GM21619 (cell line): ENCODE measurements around the gene STPG1.

Experiments used
- ATAC-seq: cut with Tn5 transposase; IDR thresholded peaks from one replicate; pipeline ENCODE4 v1.9.1; 2021; ENCODE audit not compliant: unreplicated experiment

STPG1 gene

DNA sequence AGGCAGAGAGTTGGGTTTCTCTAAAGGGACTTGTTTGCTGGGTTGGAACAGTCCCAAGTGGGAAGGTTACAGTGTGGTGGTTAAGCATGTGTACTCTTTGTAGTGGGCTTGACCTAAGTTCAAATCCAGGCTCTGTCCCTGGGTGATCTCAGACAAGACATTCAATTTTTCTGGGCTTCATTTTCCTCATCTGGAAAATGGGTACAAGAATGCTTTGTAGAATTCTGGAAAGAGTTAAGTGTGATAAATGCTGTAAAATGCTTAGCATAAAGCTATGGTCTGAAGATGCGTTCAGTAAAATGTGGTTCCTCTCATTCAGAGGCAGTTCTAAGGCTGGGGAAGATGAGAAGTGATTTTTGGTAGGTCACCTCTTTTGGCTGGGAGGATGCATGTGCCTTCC is 93.6 kb downstream of the STPG1 start:
- no peak for ATAC-seq

DNA sequence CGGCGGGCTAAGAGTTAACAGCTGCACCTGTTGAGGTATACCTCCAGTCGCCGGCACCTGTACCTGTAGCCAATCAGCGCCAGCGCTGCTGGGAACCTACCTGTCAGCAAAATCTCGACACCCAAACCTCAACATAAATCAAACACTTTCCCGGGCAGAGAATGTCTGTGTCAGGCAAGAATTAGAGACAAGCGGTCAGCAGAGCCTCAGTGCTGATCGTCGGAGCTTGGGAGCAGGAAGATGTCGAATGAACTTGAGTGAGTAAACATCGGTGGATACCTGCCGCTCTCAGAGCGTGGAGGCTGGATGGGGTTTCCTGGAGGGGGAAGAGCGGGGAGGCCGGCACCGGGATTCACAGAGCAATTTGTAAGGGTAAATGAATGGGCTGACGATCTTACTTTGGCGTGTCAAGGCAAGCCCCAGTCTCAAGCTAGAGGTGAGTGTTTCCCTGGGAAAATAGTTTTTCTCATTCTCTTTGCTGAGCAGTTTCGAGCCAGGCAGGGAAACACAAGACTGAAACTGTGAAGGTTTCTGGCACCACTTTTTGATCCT is 94.2 kb downstream of the STPG1 start, which contains the start of gene GRHL3:
Gene GRHL3 (plus strand): TSS at position 46 of the 552 bp plus-strand sequence. CDS start 195 bp downstream, at position 241.
- no peak for ATAC-seq

DNA sequence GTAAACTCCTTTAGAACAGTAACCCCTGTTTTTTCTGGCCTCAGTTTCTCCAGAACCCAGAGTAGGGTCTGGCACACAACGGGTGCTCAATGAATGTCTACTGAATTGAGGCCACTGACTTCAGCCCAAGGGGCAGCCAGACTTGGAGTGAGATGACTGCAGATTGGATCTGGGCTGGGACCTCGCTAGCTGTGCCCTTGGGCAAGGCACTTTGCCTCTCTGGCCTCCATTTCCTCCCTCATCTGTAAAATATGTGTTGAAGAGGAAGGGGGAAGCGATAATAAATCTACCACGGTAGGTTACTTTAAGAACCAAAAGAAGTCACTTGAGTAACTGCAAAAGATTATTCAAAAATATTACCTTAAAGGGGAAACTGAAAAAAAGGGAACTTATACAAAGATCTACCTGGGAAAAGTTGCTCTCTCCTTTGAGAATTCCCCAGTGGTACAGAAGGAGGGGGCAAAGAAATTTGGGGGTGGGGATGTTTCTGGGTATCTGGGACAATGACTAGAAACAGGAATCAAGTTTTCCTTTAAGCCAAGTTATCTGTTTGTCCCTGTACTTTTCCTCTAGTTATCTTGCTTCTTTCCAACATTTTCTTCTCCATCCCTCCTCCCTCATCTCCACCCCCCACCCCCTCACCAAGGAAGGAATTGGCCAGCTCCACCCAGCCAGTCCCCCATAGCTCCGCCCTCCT is 94.8 kb downstream of the STPG1 start:
- no peak for ATAC-seq

DNA sequence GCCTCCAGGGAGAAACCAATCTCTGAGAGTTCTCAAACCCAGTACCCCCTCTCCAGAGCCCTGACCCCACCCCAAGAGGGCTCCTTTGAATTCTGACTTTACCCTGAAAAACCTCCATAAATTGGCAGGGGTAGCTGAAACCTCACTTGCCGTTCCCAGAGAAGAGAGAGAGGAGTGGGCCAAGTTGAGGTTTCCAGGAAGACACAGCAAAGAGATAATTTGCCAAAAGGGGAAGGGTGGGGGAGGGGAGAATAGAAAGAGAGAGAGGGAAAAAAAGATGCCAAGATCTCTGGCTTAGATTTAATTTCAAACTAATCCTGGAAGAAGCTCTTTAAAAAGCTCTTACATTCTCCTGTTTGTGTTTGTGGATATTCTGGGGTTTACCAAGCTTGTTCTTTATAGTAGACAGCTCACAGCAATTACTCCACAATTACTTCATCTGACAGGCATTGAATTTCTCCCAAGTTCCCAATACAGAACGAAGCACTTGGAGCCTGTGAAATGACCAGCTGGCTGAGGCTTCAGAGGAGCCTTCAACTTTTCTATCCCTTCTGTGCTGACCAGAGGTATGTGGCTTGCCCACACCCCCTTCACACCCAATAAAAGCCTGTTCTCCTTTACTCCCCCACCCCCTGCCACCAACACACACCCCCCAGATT is 95.5 kb downstream of the STPG1 start:
- no peak for ATAC-seq

DNA sequence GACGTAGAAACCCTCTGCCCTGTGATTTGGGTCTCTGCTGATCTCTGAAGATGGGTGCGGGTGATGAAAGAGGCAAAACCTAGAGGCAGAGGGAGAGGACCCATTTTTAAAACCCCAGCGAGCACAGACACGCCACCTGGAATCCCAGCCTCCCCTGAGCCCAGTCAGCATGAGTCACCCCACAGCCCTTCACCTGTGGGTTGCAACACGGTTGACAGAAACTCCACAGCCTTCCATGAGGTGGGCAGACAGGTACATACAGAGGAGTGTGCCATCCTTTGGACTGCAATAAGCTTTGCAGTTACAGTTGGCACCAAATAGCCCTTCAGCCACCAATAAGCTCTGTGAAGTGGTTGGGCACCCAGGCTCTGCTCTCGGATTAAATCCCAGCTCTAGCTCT is 96.5 kb downstream of the STPG1 start:
- ATAC-seq, result no peak

DNA sequence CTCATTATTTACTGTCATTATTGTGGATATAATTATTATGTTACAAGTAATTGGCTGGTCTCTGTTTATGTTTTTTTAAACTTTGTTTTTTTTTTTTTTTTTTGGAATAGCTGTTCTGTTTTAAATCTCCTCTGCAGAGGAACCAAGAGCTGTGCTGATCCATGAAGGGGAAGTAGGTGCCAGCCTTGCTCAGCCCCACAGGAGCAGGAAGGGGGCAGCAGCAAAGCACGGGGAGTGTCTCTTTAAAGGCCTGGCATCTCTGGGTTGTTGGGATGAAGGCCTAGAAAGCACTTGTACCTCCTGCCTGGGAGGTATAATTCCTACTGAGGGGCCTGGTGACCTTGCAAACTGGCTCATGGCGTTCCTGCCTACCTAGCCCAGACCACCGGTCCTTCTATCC is 96.9 kb downstream of the STPG1 start:
- no peak for ATAC-seq

DNA sequence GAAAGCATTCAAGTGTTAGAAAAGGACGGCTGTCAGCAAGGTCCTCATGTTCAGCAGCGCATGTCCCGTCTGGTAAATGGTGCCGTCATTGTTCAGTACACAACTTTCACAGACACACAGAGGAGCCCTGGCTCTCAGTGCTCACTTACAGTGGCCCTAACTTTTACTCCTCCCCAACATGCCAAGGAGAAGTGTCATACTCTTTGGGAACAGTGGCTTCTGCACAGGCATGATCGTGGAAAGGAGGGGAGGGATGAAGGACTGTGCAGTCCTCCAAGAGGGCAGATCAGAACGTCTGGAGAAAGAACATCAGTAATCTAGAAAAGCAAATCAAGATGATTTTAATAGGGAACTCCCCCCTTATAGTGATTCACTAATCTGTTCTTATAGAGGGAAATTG is 98.2 kb downstream of the STPG1 start:
- no peak for ATAC-seq

DNA sequence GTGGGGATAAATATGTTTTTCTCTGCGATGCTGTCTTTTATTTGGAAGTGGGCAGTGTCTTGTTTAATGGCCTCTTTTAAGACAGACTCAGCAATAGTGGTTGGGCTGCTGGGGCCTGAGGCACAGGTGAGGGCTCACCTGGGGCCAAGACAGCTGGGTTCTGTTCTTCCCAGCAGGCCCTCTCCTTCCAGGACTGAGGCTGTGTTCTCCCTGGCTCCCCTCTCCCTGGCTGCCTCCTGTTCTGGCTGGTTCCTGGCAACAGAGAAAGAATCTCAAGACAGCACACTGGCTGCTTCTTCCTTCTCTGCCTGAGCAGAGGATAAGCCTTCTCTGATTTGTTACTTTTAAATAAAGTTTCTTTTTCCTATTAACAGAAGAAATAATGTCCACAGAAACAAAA is 101.8 kb downstream of the STPG1 start:
- ATAC-seq, result no peak

DNA sequence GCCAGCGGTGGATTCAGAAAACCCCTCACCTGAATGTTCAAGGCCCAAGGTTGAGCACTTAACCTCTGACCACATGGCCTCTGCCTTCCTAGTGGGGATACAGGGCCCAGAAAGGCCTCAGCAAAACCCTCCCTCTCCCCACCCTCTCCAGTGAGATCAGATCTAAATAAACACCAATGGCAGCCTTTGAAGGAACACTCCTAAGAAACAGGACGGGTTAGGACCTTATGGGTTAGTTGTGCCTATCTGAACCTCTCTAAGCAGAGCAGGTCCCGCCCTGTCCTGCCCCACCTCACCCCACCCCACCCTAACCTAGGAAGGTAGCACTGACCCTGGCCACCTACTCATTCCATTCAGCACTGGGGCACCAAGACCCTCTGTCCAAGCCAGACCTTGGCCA is 102.3 kb downstream of the STPG1 start:
- ATAC-seq, result no peak

DNA sequence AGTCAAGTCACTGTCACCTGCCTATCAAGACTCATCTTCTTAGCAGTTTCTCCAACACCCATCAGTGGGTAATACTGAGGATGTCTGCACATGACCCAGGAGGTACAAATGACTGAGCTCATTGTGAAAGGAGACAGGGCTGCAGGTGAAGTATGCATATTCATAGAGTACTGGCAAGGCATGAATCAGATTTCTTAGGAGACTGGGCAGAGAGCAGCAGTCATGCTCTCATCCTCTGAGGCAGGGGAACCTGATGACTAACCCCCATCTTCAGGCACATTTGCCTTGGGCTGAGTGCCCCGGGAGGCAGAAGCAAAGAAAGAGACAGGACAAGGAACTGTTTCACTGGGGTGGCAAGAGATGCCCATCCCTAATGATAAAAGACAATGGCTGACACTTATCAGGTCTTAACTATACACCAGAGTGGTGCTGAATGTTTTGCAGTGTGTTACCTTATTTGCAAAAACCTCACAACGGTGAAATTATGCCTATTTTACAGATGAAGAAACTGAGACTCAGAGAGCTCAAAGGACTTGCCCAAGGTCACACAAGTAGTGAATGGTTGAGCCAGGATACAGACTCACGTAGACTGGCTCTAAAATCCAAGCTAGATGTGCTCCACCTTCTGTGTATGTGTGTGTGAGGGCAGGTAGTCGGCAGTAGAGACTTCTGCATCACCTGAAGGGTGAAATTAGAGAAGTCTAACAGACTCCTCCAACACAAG is 103.7 kb downstream of the STPG1 start:
- ATAC-seq, result no peak

DNA sequence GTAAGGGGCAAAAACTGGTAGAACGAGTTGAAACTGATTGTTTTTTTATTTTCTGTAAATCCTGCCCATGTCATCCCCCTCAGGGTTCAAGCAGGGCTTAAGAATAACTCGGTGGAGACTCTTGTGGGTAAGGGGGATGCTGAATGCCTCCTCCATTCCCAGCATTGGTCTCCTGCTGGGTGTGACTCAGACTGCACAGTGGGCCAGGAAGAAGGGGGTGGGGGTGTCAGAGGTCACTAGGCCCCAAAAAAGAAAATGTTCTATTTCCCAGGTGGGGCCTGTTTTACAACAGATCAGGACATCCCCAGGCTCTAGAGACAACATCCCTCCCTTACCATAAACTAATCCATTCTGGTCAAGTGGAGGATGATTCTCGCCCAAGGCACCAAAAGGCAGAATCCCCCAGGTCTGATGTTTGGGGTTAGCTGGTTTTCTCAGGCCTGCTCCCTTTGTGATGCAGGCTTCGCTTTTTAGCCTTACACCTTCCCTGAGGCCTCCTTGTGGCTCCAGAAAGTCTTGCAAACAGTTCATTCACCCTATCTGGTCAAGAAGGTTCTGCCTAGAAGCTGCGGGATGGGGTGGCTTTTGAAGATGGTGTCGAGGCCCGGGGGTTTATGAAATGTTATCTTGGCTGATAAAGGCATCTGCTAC is 105.1 kb downstream of the STPG1 start:
- no peak for ATAC-seq
